AG04450 (cell line): Measurements from ENCODE around the gene PAPPA. TPM values are rescaled to one million over a fixed set of nuclear protein-coding genes. Genes with fewer than 3 reads are reported as not detected.

Experiments used
- CTCF ChIA-PET: fragments of 300-600, 350-600 bp; formaldehyde crosslinking; extraction: SDS; loops from one replicate; lab custom pipeline; 2022; ENCODE audit warnings: antibody characterized with exemption, inconsistent platforms; lab: Charles Lee
- POLR2A ChIA-PET: fragments of 350-600 bp; formaldehyde crosslinking; extraction: SDS; loops from one replicate; lab custom pipeline; 2021; ENCODE audit warnings: antibody characterized with exemption, inconsistent platforms; lab: Yijun Ruan, JAX
- DNase-seq: peaks from one replicate; pipeline ENCODE4 v3.0.0-alpha.2; 2011; ENCODE audit warnings: low read depth, low spot score
- H3K27ac ChIP-seq: one replicate; pipeline ENCODE4 v1.5.1; 2012; ENCODE audit warnings: low read depth, low read length, control low read depth
- H3K27me3 ChIP-seq: one replicate; pipeline ENCODE4 v1.6.0; 2012; ENCODE audit warnings: low read length; ENCODE audit not compliant: control insufficient read depth, insufficient read depth
- H3K4me3 ChIP-seq: 2 replicates; pipeline ENCODE4 v1.5.1; 2011; ENCODE audit warnings: mild to moderate bottlenecking, low read depth, low read length, control low read depth
- H3K9me3 ChIP-seq: 2 replicates; pipeline ENCODE4 v1.5.1; 2012; ENCODE audit warnings: low read length; ENCODE audit not compliant: control insufficient read depth, insufficient read depth
- CTCF ChIP-seq: IDR thresholded peaks from 2 replicates; pipeline ENCODE4 v1.5.1; 2011; ENCODE audit warnings: low read depth, low read length, control low read depth, inconsistent platforms
- polyA plus RNA-seq: library from polyadenylated mRNA; depleted of rRNA; stranded (reverse); fragments of >200 nt; gene quantifications from 2 replicates; pipeline ENCODE4 v1.2.3, GENCODE V29; 2011

PAPPA gene
- polyA plus RNA-seq, 1 experiment = 65.0 TPM

GRCh38 chr9:116344416-116344815 is 190.8 kb downstream of the PAPPA start:
- Histone ChIP-seq H3K27ac (no peak overlapping the region), H3K27me3 (no peaks in the 10 kb centered on the region), H3K4me3 (no peak overlapping the region), H3K9me3 (no peaks in the 10 kb centered on the region)
- TF ChIP-seq CTCF = no peak
- CTCF ChIA-PET = no interaction called here
- DNase-seq = no peak
- POLR2A ChIA-PET = no interaction called here

- no peak for TF ChIP-seq CTCF
- ChIA-PET POLR2A (no interaction called here), CTCF (no interaction called here)
These were observed 191.8 kb downstream of the PAPPA start for GRCh38 chr9:116345393-116345792.

GRCh38 chr9:116345817-116346216 is 192.2 kb downstream of the PAPPA start:
- POLR2A ChIA-PET = no interaction called here
- Histone ChIP-seq H3K9me3 (no peaks in the 10 kb centered on the region), H3K27me3 (no peaks in the 10 kb centered on the region), H3K4me3 (no peak overlapping the region), H3K27ac (no peak overlapping the region)
- CTCF ChIA-PET = no interaction called here
- no peak for DNase-seq
- TF ChIP-seq CTCF = no peak

More at GRCh38 chr9:116345393-116345792, 191.8 kb downstream of the PAPPA start:
- no peaks in the 10 kb centered on the region for H3K27me3 ChIP-seq
- H3K27ac ChIP-seq = no peak overlapping the region
- no peaks in the 10 kb centered on the region for H3K9me3 ChIP-seq
- no peak for DNase-seq
- H3K4me3 ChIP-seq = no peak overlapping the region

GRCh38 chr9:116349684-116350083 is 196.1 kb downstream of the PAPPA start:
- POLR2A ChIA-PET = no interaction called here
- no peak for DNase-seq
- CTCF ChIA-PET = no interaction called here
- TF ChIP-seq CTCF = no peak
- Histone ChIP-seq H3K9me3 (no peaks in the 10 kb centered on the region), H3K4me3 (no peak overlapping the region), H3K27me3 (no peaks in the 10 kb centered on the region), H3K27ac (no peak overlapping the region)

GRCh38 chr9:116350213-116350612 is 196.6 kb downstream of the PAPPA start:
- ChIA-PET POLR2A (no interaction called here), CTCF (no interaction called here)

More at GRCh38 chr9:116350213-116350612, 196.6 kb downstream of the PAPPA start:
- Histone ChIP-seq H3K27me3 (no peaks in the 10 kb centered on the region), H3K4me3 (no peak overlapping the region), H3K9me3 (no peaks in the 10 kb centered on the region), H3K27ac (no peak overlapping the region)
- no peak for TF ChIP-seq CTCF
- DNase-seq = no peak
